PC-9 (cell line): ENCODE measurements around the gene IQGAP3. TPM values are rescaled to one million over a fixed set of nuclear protein-coding genes. Genes with fewer than 3 reads are reported as not detected.

Source experiments
- BruUV-seq: library from RNA; stranded (reverse); fragments of 400-500 nt; replicated peaks from 2 replicates; lab custom pipeline; 2021; lab: Mats Ljungman, UMichigan
- CTCF ChIA-PET: fragments of 300-600 bp; sonication (Branson Sonifier 250); formaldehyde crosslinking; loops from one replicate; lab custom pipeline; 2022; ENCODE audit warnings: antibody characterized with exemption; lab: Charles Lee
- POLR2A ChIA-PET: fragments of 300-600 bp; sonication (Branson Sonifier 250); formaldehyde crosslinking; loops from one replicate; lab custom pipeline; 2022; ENCODE audit warnings: antibody characterized with exemption; ENCODE audit not compliant: unreplicated experiment; lab: Charles Lee
- DNase-seq, 2 experiments: peaks; one replicate each; pipeline versions ENCODE4 v3.0.0 to v3.0.0-alpha.2; 2015 to 2022; ENCODE audit warnings: mixed read lengths in 1 of 2
- H2AFZ ChIP-seq: fragments of 200-600 bp; sonication (generic); 2 replicates; pipeline ENCODE4 v1.8.1; 2017; ENCODE audit warnings: antibody characterized with exemption
- H3F3A ChIP-seq: fragments of 200-600 bp; sonication (generic); 2 replicates; pipeline ENCODE4 v1.8.1; 2017; ENCODE audit warnings: antibody characterized with exemption, mild to moderate bottlenecking, low read depth; ENCODE audit not compliant: insufficient read depth
- H3K27ac ChIP-seq: fragments of 200-600 bp; sonication (generic); 2 replicates; pipeline ENCODE4 v1.6.1; 2016; ENCODE audit warnings: mixed run types
- H3K27me3 ChIP-seq: fragments of 200-600 bp; sonication (generic); 2 replicates; pipeline ENCODE4 v1.6.1; 2016; ENCODE audit warnings: low read depth, mixed run types; ENCODE audit not compliant: insufficient read depth
- H3K36me3 ChIP-seq: fragments of 200-600 bp; sonication (generic); 2 replicates; pipeline ENCODE4 v1.6.1; 2016; ENCODE audit warnings: low read depth, mixed run types
- H3K4me1 ChIP-seq: fragments of 200-600 bp; sonication (generic); replicated peaks from 2 replicates; pipeline ENCODE4 v1.6.1; 2016; ENCODE audit warnings: mixed run types; ENCODE audit not compliant: insufficient read depth
- H3K4me2 ChIP-seq: fragments of 200-600 bp; sonication (generic); 2 replicates; pipeline ENCODE4 v1.6.1; 2017; ENCODE audit warnings: mixed run types
- H3K4me3 ChIP-seq: fragments of 200-600 bp; sonication (generic); 2 replicates; pipeline ENCODE4 v1.6.1; 2016; ENCODE audit warnings: mixed run types
- H3K79me2 ChIP-seq: fragments of 200-600 bp; sonication (generic); 2 replicates; pipeline ENCODE4 v1.6.1; 2017; ENCODE audit warnings: low read depth, mixed run types
- H3K9me2 ChIP-seq: fragments of 200-600 bp; sonication (generic); 2 replicates; pipeline ENCODE4 v1.8.1; 2017; ENCODE audit warnings: mild to moderate bottlenecking; ENCODE audit not compliant: insufficient read depth
- H3K9me3 ChIP-seq: fragments of 200-600 bp; sonication (generic); 2 replicates; pipeline ENCODE4 v1.8.1; 2016; ENCODE audit warnings: low read depth; ENCODE audit not compliant: insufficient read depth
- H4K20me1 ChIP-seq: fragments of 200-600 bp; sonication (generic); 2 replicates; pipeline ENCODE4 v1.8.1; 2017; ENCODE audit not compliant: insufficient read depth
- EZH2 ChIP-seq: fragments of 200-600 bp; sonication (generic); IDR thresholded peaks from 2 replicates; pipeline ENCODE4 v1.8.0; 2017; ENCODE audit warnings: antibody characterized with exemption, low read depth
- intact Hi-C: fragments of 100-400 bp; cut with micrococcal nuclease; formaldehyde crosslinking; loops from one replicate; pipeline ENCODE4 v1.10.0; 2022; ENCODE audit not compliant: unreplicated experiment
- total RNA-seq: library from RNA; stranded (reverse); gene quantifications from 2 replicates; pipeline ENCODE4 v1.2.3, GENCODE V29; 2021
- TF ChIP-seq, protein P1 (sequence below): fragments of 200-600 bp; sonication (generic); conservative IDR thresholded peaks from 2 replicates; pipeline ENCODE4 v1.6.1; 2017; ENCODE audit warnings: mixed run types, antibody characterized with exemption, mild to moderate bottlenecking, moderate library complexity

IQGAP3 gene
- total RNA-seq, 1 experiment from 2014 or later = 63.1 TPM

- H3K36me3 ChIP-seq = peaks cover 10% of the 10 kb centered on the region; the same call in 1 of the 2 replicates
- H3K9me3 ChIP-seq = no peaks in the 10 kb centered on the region
- no peaks in the 10 kb centered on the region for H3K4me1 ChIP-seq
- H3K27me3 ChIP-seq = no peaks in the 10 kb centered on the region
- peaks cover 7% of the 10 kb centered on the region; the same call in 1 of the 2 replicates for H3F3A ChIP-seq
- no peaks in the 10 kb centered on the region for H3K9me2 ChIP-seq
- no peak for DNase-seq
- no peak overlapping the region for H3K27ac ChIP-seq
- intact Hi-C loops = no loop called here
- H4K20me1 ChIP-seq = no peaks in the 10 kb centered on the region
- ChIA-PET POLR2A (interaction anchor here (0.9 kb wide), 1 partner anchor 69 kb away, joined by 3 read pairs; no protein-coding TSS in a partner anchor), CTCF (no interaction called here)
- no peak overlapping the region for H3K4me3 ChIP-seq
- no peak overlapping the region for H3K4me2 ChIP-seq
- no TSS peak for BruUV-seq
- no peaks in the 10 kb centered on the region for H3K79me2 ChIP-seq
- TF ChIP-seq, protein P1, sequence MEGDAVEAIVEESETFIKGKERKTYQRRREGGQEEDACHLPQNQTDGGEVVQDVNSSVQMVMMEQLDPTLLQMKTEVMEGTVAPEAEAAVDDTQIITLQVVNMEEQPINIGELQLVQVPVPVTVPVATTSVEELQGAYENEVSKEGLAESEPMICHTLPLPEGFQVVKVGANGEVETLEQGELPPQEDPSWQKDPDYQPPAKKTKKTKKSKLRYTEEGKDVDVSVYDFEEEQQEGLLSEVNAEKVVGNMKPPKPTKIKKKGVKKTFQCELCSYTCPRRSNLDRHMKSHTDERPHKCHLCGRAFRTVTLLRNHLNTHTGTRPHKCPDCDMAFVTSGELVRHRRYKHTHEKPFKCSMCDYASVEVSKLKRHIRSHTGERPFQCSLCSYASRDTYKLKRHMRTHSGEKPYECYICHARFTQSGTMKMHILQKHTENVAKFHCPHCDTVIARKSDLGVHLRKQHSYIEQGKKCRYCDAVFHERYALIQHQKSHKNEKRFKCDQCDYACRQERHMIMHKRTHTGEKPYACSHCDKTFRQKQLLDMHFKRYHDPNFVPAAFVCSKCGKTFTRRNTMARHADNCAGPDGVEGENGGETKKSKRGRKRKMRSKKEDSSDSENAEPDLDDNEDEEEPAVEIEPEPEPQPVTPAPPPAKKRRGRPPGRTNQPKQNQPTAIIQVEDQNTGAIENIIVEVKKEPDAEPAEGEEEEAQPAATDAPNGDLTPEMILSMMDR = no peak
- TF ChIP-seq EZH2 = no peak
- no peak overlapping the region for H2AFZ ChIP-seq
These were observed 46.4 kb downstream of the IQGAP3 start for GRCh38 chr1:156525856-156526489.

DNA sequence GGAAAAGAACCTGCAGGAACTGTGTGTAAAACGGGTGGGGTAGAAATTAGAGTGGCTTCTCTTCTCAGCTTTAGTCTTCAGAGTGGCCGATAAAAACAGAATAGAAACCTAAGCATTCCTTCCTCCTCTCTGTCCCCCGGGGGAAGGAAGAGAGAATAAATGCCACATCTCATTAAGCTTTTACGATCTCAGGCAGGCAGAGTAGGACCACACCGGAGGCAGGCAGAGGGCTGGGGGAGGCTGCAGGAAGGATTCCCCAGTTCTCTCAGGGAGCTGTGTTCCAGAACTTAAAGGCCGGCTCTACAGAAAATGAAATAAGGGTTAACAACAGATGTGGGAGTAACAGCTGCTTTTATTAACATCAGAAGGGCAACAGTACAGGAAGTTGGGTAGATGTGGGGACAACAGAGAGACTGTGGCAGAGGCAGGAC, 47.3 kb downstream of the IQGAP3 start:
- no peaks in the 10 kb centered on the region for H3K79me2 ChIP-seq
- no peak for TF ChIP-seq EZH2
- H3K4me3 ChIP-seq = no peak overlapping the region
- H4K20me1 ChIP-seq = no peaks in the 10 kb centered on the region
- H3F3A ChIP-seq = peaks cover 7% of the 10 kb centered on the region; the same call in 1 of the 2 replicates
- no peaks in the 10 kb centered on the region for H3K4me1 ChIP-seq
- no peak overlapping the region for H2AFZ ChIP-seq
- intact Hi-C loops = no loop called here
- H3K4me2 ChIP-seq = no peak overlapping the region
- no peaks in the 10 kb centered on the region for H3K9me2 ChIP-seq
- no peaks in the 10 kb centered on the region for H3K9me3 ChIP-seq
- ChIA-PET POLR2A (interaction anchor here (0.6 to 0.9 kb wide), 3 partner anchors 25 to 68 kb away, joined by 3 to 11 read pairs (median 4); partner anchors contain the start of gene MEF2D), CTCF (interaction anchor here (0.6 kb wide), 1 partner anchor 24 kb away, joined by 8 read pairs; no protein-coding TSS in a partner anchor)
- H3K27me3 ChIP-seq = no peaks in the 10 kb centered on the region
- DNase-seq = no peak
- H3K36me3 ChIP-seq = peaks cover 10% of the 10 kb centered on the region; the same call in 1 of the 2 replicates
- H3K27ac ChIP-seq = no peak overlapping the region
- BruUV-seq = no TSS peak

- Histone ChIP-seq H3F3A (peaks cover 7% of the 10 kb centered on the region; the same call in 1 of the 2 replicates), H3K4me2 (no peak overlapping the region), H4K20me1 (no peaks in the 10 kb centered on the region), H3K4me1 (no peaks in the 10 kb centered on the region), H3K4me3 (no peak overlapping the region), H3K36me3 (peaks cover 9% of the 10 kb centered on the region; the same call in 1 of the 2 replicates), H3K9me2 (no peaks in the 10 kb centered on the region), H2AFZ (no peak overlapping the region), H3K9me3 (no peaks in the 10 kb centered on the region), H3K27me3 (no peaks in the 10 kb centered on the region), H3K27ac (no peak overlapping the region), H3K79me2 (no peaks in the 10 kb centered on the region)
- BruUV-seq = no TSS peak
- no peak for DNase-seq
- ChIA-PET CTCF (no interaction called here), POLR2A (interaction anchor here (0.6 kb wide), 1 partner anchor 24 kb away, joined by 11 read pairs; the partner anchor contains the start of gene MEF2D)
- intact Hi-C loops = no loop called here
- TF ChIP-seq, protein P1 = no peak
- no peak for TF ChIP-seq EZH2
These were observed 47.9 kb downstream of the IQGAP3 start for GRCh38 chr1:156524481-156524869.
